VCaP (cell line): ENCODE measurements around the gene PAM.

ENCODE experiments used
- H3K27ac ChIP-seq: fragments of 450-650 bp; 2 replicates; pipeline ENCODE4 v1.5.1; 2017
- TF ChIP-seq, protein P1 (sequence below): fragments of 450-650 bp; conservative IDR thresholded peaks from 2 replicates; pipeline ENCODE4 v1.5.1; 2017; ENCODE audit warnings: mild to moderate bottlenecking, moderate library complexity

PAM gene

DNA sequence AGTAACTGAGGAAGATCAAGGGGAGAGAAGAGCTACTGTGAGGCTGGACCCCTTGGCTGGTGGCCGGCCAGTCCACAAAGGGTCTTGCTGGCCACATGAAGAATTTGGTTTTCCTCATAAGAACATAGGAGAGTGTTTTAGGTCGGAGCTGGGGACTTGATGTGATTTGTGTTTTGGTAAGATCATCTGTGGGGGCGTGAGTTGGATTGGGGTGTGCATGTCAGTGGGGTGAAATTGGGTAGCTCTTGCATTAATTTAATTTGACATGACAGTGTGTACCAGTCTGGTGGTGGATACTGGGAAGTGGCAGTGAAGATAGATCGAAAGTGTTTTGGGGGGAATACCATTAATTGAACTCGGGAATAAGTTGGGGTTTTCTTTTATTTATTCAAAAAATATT, 8.6 kb downstream of the PAM start:
- TF ChIP-seq, protein P1, sequence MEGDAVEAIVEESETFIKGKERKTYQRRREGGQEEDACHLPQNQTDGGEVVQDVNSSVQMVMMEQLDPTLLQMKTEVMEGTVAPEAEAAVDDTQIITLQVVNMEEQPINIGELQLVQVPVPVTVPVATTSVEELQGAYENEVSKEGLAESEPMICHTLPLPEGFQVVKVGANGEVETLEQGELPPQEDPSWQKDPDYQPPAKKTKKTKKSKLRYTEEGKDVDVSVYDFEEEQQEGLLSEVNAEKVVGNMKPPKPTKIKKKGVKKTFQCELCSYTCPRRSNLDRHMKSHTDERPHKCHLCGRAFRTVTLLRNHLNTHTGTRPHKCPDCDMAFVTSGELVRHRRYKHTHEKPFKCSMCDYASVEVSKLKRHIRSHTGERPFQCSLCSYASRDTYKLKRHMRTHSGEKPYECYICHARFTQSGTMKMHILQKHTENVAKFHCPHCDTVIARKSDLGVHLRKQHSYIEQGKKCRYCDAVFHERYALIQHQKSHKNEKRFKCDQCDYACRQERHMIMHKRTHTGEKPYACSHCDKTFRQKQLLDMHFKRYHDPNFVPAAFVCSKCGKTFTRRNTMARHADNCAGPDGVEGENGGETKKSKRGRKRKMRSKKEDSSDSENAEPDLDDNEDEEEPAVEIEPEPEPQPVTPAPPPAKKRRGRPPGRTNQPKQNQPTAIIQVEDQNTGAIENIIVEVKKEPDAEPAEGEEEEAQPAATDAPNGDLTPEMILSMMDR, result no peak

GRCh38 chr5:102764381-102765004, 9.4 kb downstream of the PAM start:
- H3K27ac ChIP-seq, result no peak overlapping the region
- TF ChIP-seq, protein P1, result no peak

More for the DNA sequence above, 8.6 kb downstream of the PAM start:
- no peak overlapping the region for H3K27ac ChIP-seq

DNA sequence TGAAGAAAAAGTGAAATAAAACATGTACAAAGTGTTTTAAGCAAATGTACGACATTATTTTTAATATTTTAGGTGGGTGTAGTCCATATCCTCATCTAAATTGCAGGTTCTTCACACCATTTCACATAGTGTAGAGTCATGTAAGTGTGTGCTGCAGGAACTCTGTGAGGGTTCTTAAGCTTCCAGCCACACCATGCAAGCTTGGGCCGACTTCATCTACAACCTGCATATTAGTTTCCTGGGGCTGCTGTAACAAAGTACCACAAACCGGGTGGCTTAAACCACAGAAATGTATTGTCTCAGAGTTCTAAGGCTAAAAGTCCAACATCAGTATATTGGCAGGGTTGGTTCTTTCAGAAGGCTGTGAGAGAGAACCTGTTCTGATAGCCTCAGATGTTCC, 10.2 kb downstream of the PAM start:
- H3K27ac ChIP-seq, result no peak overlapping the region
- TF ChIP-seq, protein P1, result no peak

DNA sequence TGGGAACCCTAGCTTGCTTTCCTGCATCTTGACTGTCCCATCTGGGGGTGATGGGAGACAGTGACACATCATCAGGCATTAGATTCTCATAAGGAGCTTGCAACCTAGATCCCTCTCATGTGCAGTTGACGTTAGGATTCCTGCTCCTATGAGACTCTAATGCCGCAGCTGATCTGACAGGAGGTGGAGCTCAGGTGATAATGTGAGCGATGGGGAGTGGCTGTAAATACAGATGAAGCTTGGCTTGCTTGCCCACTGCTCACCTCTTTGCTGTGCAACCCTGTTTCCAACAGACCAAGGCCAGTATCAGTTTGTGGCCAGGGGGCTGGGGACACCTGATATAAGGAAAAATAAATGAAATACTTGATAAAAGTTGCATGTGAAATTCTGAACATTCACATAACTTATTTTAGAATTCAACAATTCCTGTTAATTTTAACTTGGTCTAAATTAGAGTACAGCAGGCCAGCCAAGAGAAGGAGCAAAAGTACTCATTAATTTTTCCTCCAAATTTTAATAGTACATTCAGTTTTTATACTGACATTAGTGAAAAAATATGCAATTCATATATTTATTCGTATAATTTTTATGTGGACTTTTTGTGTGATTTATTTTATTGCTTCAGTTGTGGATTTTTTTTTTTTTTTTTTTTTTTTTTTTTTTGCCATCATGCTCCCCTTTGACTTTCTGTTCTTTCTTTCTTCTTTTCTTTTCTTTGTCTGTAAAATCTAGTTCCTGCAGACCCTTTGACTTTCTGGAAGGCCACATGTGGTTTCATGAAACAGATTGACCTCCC, 11.4 kb downstream of the PAM start:
- TF ChIP-seq, protein P1, result no peak
- no peak overlapping the region for H3K27ac ChIP-seq

DNA sequence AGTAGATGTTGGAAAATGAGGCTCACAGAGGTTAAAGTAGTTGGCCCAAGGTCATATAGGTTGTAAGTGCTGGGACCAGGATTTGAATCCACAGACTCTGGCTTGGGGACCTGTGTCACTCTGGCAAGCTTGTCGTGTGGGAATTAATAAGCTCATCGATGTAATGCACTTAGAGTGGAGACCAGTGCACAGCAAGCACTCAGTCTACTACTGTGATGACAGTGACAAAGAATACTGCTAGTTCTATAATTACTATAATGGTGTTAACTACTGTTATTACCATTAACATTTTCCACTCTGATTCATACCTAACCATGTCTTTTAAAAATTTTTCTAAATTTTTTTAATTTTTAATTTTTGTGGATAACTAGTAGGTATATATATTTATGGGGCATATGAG, 12.8 kb downstream of the PAM start:
- TF ChIP-seq, protein P1, result no peak
- no peak overlapping the region for H3K27ac ChIP-seq

GRCh38 chr5:102770803-102771202, 15.7 kb downstream of the PAM start:
- no peak overlapping the region for H3K27ac ChIP-seq
- TF ChIP-seq, protein P1, result no peak

- H3K27ac ChIP-seq, result no peak overlapping the region
- TF ChIP-seq, protein P1, result no peak
These were observed 16.3 kb downstream of the PAM start for GRCh38 chr5:102771435-102771834.
